ENCODE data around the gene CNTLN.
"Not testable (repeated sequence)": the region's sequence is repeated elsewhere in the genome, so short reads cannot be mapped to it uniquely, and the experiment has no call there.

Gene CNTLN

GRCh38 chr9:17134396-17135294, at the start of gene CNTLN:
Gene CNTLN, plus strand, starts transcription at chr9:17135040. Its CDS starts 26 bp downstream, at chr9:17135066.
- DNase-seq (ENCODE audit: low read depth, low spot score): peak; percentile 15

- DNase-seq (ENCODE audit: low read depth, low spot score): no peak
Measured at GRCh38 chr9:17088566-17088965, 46.3 kb upstream of the CNTLN start.

GRCh38 chr9:17090041-17090440, 44.8 kb upstream of the CNTLN start:
- no peak for DNase-seq (ENCODE audit: low read depth, low spot score)

GRCh38 chr9:17116400-17116837, 18.4 kb upstream of the CNTLN start:
- no peak for DNase-seq (ENCODE audit: low read depth, low spot score)

- DNase-seq (ENCODE audit: low read depth, low spot score): no peak
Measured at GRCh38 chr9:17117372-17117771, 17.5 kb upstream of the CNTLN start.

GRCh38 chr9:17120203-17120602, 14.6 kb upstream of the CNTLN start:
- DNase-seq (ENCODE audit: low read depth, low spot score): no peak

- DNase-seq (ENCODE audit: low read depth, low spot score): no peak
Measured at GRCh38 chr9:17121264-17121663, 13.6 kb upstream of the CNTLN start.

- DNase-seq (ENCODE audit: low read depth, low spot score): no peak
Measured at GRCh38 chr9:17130291-17130690, 4.5 kb upstream of the CNTLN start.

GRCh38 chr9:17130725-17131124, 4.1 kb upstream of the CNTLN start:
- no peak for DNase-seq (ENCODE audit: low read depth, low spot score)

GRCh38 chr9:17131494-17131893, 3.3 kb upstream of the CNTLN start:
- no peak for DNase-seq (ENCODE audit: low read depth, low spot score)

GRCh38 chr9:17135295-17136160, 688 bp downstream of the CNTLN start:
- no peak for DNase-seq (ENCODE audit: low read depth, low spot score)

GRCh38 chr9:17137566-17137965, 2.7 kb downstream of the CNTLN start:
- DNase-seq (ENCODE audit: low read depth, low spot score): no peak

- DNase-seq (ENCODE audit: low read depth, low spot score): no peak
Measured at GRCh38 chr9:17138503-17138902, 3.7 kb downstream of the CNTLN start.

GRCh38 chr9:17140418-17140817, 5.6 kb downstream of the CNTLN start:
- DNase-seq (ENCODE audit: low read depth, low spot score): no peak

- no peak for DNase-seq (ENCODE audit: low read depth, low spot score)
Measured at GRCh38 chr9:17148324-17148723, 13.5 kb downstream of the CNTLN start.

- no peak for DNase-seq (ENCODE audit: low read depth, low spot score)
Measured at GRCh38 chr9:17159469-17159868, 24.6 kb downstream of the CNTLN start.

GRCh38 chr9:17160327-17160726, 25.5 kb downstream of the CNTLN start:
- no peak for DNase-seq (ENCODE audit: low read depth, low spot score)

- no peak for DNase-seq (ENCODE audit: low read depth, low spot score)
Measured at GRCh38 chr9:17165764-17166163, 30.9 kb downstream of the CNTLN start.

GRCh38 chr9:17166346-17166745, 31.5 kb downstream of the CNTLN start:
- no peak for DNase-seq (ENCODE audit: low read depth, low spot score)

- no peak for DNase-seq (ENCODE audit: low read depth, low spot score)
Measured at GRCh38 chr9:17171309-17172094, 36.7 kb downstream of the CNTLN start.

- not testable (repeated sequence) for DNase-seq (ENCODE audit: low read depth, low spot score)
Measured at GRCh38 chr9:17177496-17177895, 42.7 kb downstream of the CNTLN start.
